Esophagus muscularis mucosa (tissue), 3 donors: ENCODE results near the gene DCAF8L1.

Experiments
- CTCF ChIP-seq, 3 experiments: fragments of 200-600 bp in 2 of 3; fragments of 450-650 bp in 1 of 3; sonication (generic) in 2 of 3; IDR thresholded peaks; one replicate each; pipeline ENCODE4 v1.5.1; 2017 to 2019; ENCODE audit warnings: antibody characterized with exemption in 3 of 3, mild to moderate bottlenecking in 2 of 3, moderate library complexity in 1 of 3
- POLR2A ChIP-seq: fragments of 450-650 bp; IDR thresholded peaks from one replicate; pipeline ENCODE4 v1.6.1; 2017; ENCODE audit warnings: antibody characterized with exemption, moderate library complexity, mild to moderate bottlenecking, low read depth

- TF ChIP-seq CTCF (IDR thresholded peaks at IDR 0.05) (no peak), POLR2A (no peak)
These were observed 14.3 kb downstream of the DCAF8L1 start for GRCh38 chrX:27966955-27967354.
